ENCODE results near the gene MAPT. TPM values are rescaled to one million over a fixed set of nuclear protein-coding genes. Genes with fewer than 3 reads are reported as not detected.
A peak's percentile ranks its signal among the peaks of the same experiment; 100 is the strongest.

Gene MAPT
- total and polyA plus RNA-seq, 2 of the 13 experiments (the other 11 are each of a cell fraction or from before 2014, with no cell fraction given): 2.1 to 2.8 TPM

DNA sequence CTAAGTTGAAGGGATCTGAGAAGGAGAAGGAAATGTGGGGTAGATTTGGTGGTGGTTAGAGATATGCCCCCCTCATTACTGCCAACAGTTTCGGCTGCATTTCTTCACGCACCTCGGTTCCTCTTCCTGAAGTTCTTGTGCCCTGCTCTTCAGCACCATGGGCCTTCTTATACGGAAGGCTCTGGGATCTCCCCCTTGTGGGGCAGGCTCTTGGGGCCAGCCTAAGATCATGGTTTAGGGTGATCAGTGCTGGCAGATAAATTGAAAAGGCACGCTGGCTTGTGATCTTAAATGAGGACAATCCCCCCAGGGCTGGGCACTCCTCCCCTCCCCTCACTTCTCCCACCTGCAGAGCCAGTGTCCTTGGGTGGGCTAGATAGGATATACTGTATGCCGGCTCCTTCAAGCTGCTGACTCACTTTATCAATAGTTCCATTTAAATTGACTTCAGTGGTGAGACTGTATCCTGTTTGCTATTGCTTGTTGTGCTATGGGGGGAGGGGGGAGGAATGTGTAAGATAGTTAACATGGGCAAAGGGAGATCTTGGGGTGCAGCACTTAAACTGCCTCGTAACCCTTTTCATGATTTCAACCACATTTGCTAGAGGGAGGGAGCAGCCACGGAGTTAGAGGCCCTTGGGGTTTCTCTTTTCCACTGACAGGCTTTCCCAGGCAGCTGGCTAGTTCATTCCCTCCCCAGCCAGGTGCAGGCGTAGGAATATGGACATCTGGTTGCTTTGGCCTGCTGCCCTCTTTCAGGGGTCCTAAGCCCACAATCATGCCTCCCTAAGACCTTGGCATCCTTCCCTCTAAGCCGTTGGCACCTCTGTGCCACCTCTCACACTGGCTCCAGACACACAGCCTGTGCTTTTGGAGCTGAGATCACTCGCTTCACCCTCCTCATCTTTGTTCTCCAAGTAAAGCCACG lies 133.0 kb downstream of the MAPT start:
- BruUV-seq (replicated peaks): no TSS peak
- FAIRE-seq (no peak), ATAC-seq (no peak), DNase-seq (ENCODE audit: low spot score) (no peak)
- in situ Hi-C loops (cut with HindIII; ENCODE audit: extremely low pct_ligation_motif_present, low pct_unique_long_range_greater_than_20kb) (no loop called here), intact Hi-C loops (cut with micrococcal nuclease; ENCODE audit: unreplicated experiment) (no loop called here)
- WGBS (ENCODE audit: low lambda C conversion rate): 97% methylated on average over 12 of the region's 12 CpGs
- Histone ChIP-seq H3K4me1 (ENCODE audit: insufficient read depth, low read length) (no peaks in the 10 kb centered on the region), H3K4me2 (ENCODE audit: low read depth, low read length) (no peak overlapping the region), H3K27ac (ENCODE audit: extremely low read length, insufficient read depth, low read length) (no peak overlapping the region), H3K4me3 (replicated peaks in 1 of 3; ENCODE audit: insufficient read depth in 1 of 3, low read depth in 2 of 3, low read length in 3 of 3) (no peak overlapping the region), H3K36me3 (replicated peaks in 1 of 2; ENCODE audit: control insufficient read depth in 1 of 2, insufficient read depth in 2 of 2, low read length in 2 of 2) (peaks cover 28 to 52% of the 10 kb centered on the region in 2 experiments), H3K9ac (ENCODE audit: insufficient read depth, low read depth, low read length) (no peak overlapping the region), H3K79me2 (ENCODE audit: insufficient read depth, low read length) (no peaks in the 10 kb centered on the region), H4K20me1 (ENCODE audit: insufficient read depth, low read length) (no peaks in the 10 kb centered on the region), H3K27me3 (ENCODE audit: control insufficient read depth in 1 of 2, insufficient read depth in 2 of 2, low read length in 2 of 2) (no peaks in the 10 kb centered on the region), H2AFZ (ENCODE audit: low read length) (no peak overlapping the region), H3K9me3 (ENCODE audit: low read length) (no peaks in the 10 kb centered on the region)
- CTCF ChIA-PET (ENCODE audit: low intra/inter-chr PET ratio, low total read pairs): no interaction called here
- TF ChIP-seq POLR2A (IDR thresholded peaks at IDR 0.05; ENCODE audit: insufficient read depth in 1 of 2, low read depth in 2 of 2, low read length in 2 of 2) (peak in 1 of 2 experiments; percentile 14; a peak in 1 of 4 replicates), ZSCAN22 (CRISPR knock-in tag; IDR thresholded peaks at IDR 0.05) (no peak), REL (CRISPR knock-in tag; conservative IDR thresholded peaks at IDR 0.05) (no peak), NFE2L1 (CRISPR knock-in tag; IDR thresholded peaks at IDR 0.05; ENCODE audit: borderline replicate concordance) (no peak), RBM22 (optimal IDR thresholded peaks at IDR 0.05; ENCODE audit: low read length) (peak; percentile 92), POLR2G (IDR thresholded peaks at IDR 0.05; ENCODE audit: low read depth, low read length) (peak; percentile 39; the same call in 1 of the 2 replicates), PPARG (CRISPR knock-in tag; conservative IDR thresholded peaks at IDR 0.05) (no peak)
- POLR2A ChIA-PET: interaction anchor here (1.1 kb wide), 1 partner anchor 23 kb away, joined by 3 read pairs; no protein-coding TSS in a partner anchor

DNA sequence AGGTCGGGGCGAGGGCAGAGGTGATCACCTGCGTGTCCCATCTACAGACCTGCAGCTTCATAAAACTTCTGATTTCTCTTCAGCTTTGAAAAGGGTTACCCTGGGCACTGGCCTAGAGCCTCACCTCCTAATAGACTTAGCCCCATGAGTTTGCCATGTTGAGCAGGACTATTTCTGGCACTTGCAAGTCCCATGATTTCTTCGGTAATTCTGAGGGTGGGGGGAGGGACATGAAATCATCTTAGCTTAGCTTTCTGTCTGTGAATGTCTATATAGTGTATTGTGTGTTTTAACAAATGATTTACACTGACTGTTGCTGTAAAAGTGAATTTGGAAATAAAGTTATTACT lies 133.6 kb downstream of the MAPT start:
- Histone ChIP-seq H3K4me1 (ENCODE audit: insufficient read depth, low read length) (no peaks in the 10 kb centered on the region), H3K4me2 (ENCODE audit: low read depth, low read length) (no peak overlapping the region), H3K27me3 (ENCODE audit: control insufficient read depth in 1 of 2, insufficient read depth in 2 of 2, low read length in 2 of 2) (no peaks in the 10 kb centered on the region), H3K36me3 (replicated peaks in 1 of 2; ENCODE audit: control insufficient read depth in 1 of 2, insufficient read depth in 2 of 2, low read length in 2 of 2) (peaks cover 33 to 58% of the 10 kb centered on the region in 2 experiments), H3K79me2 (ENCODE audit: insufficient read depth, low read length) (no peaks in the 10 kb centered on the region), H3K4me3 (replicated peaks in 1 of 3; ENCODE audit: insufficient read depth in 1 of 3, low read depth in 2 of 3, low read length in 3 of 3) (no peak overlapping the region), H2AFZ (ENCODE audit: low read length) (no peak overlapping the region), H3K9me3 (ENCODE audit: low read length) (no peaks in the 10 kb centered on the region), H4K20me1 (ENCODE audit: insufficient read depth, low read length) (no peaks in the 10 kb centered on the region), H3K27ac (ENCODE audit: extremely low read length, insufficient read depth, low read length) (no peak overlapping the region), H3K9ac (ENCODE audit: insufficient read depth, low read depth, low read length) (no peak overlapping the region)
- in situ Hi-C loops (cut with HindIII; ENCODE audit: extremely low pct_ligation_motif_present, low pct_unique_long_range_greater_than_20kb): no loop called here
- no peak for FAIRE-seq
- WGBS (ENCODE audit: low lambda C conversion rate): 97% methylated on average over 4 of the region's 4 CpGs
- TF ChIP-seq ZMAT3 (CRISPR knock-in tag; conservative IDR thresholded peaks at IDR 0.05) (no peak), TMF1 (CRISPR knock-in tag; IDR thresholded peaks at IDR 0.05; ENCODE audit: low read depth) (no peak), RBM22 (optimal IDR thresholded peaks at IDR 0.05; ENCODE audit: low read length) (peak; percentile 11), NFKB2 (CRISPR knock-in tag; IDR thresholded peaks at IDR 0.05; ENCODE audit: borderline replicate concordance) (no peak)
- TF ChIP-seq, protein P1, sequence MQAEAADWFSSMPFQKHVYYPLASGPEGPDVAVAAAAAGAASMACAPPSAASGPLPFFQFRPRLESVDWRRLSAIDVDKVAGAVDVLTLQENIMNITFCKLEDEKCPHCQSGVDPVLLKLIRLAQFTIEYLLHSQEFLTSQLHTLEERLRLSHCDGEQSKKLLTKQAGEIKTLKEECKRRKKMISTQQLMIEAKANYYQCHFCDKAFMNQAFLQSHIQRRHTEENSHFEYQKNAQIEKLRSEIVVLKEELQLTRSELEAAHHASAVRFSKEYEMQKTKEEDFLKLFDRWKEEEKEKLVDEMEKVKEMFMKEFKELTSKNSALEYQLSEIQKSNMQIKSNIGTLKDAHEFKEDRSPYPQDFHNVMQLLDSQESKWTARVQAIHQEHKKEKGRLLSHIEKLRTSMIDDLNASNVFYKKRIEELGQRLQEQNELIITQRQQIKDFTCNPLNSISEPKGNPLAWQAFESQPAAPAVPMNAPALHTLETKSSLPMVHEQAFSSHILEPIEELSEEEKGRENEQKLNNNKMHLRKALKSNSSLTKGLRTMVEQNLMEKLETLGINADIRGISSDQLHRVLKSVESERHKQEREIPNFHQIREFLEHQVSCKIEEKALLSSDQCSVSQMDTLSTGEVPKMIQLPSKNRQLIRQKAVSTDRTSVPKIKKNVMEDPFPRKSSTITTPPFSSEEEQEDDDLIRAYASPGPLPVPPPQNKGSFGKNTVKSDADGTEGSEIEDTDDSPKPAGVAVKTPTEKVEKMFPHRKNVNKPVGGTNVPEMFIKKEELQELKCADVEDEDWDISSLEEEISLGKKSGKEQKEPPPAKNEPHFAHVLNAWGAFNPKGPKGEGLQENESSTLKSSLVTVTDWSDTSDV (CRISPR knock-in tag; IDR thresholded peaks at IDR 0.05): no peak
- TF ChIP-seq, protein P2, sequence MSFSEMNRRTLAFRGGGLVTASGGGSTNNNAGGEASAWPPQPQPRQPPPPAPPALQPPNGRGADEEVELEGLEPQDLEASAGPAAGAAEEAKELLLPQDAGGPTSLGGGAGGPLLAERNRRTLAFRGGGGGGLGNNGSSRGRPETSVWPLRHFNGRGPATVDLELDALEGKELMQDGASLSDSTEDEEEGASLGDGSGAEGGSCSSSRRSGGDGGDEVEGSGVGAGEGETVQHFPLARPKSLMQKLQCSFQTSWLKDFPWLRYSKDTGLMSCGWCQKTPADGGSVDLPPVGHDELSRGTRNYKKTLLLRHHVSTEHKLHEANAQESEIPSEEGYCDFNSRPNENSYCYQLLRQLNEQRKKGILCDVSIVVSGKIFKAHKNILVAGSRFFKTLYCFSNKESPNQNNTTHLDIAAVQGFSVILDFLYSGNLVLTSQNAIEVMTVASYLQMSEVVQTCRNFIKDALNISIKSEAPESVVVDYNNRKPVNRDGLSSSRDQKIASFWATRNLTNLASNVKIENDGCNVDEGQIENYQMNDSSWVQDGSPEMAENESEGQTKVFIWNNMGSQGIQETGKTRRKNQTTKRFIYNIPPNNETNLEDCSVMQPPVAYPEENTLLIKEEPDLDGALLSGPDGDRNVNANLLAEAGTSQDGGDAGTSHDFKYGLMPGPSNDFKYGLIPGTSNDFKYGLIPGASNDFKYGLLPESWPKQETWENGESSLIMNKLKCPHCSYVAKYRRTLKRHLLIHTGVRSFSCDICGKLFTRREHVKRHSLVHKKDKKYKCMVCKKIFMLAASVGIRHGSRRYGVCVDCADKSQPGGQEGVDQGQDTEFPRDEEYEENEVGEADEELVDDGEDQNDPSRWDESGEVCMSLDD (CRISPR knock-in tag; IDR thresholded peaks at IDR 0.05; ENCODE audit: borderline replicate concordance): no peak
- POLR2A ChIA-PET: interaction anchor here (1.1 kb wide), 1 partner anchor 24 kb away, joined by 3 read pairs; no protein-coding TSS in a partner anchor
- intact Hi-C loops (cut with micrococcal nuclease; ENCODE audit: unreplicated experiment): no loop called here
- no peak for ATAC-seq
- CTCF ChIA-PET (ENCODE audit: low intra/inter-chr PET ratio, low total read pairs): no interaction called here
- no TSS peak for BruUV-seq (replicated peaks)
- no peak for DNase-seq (ENCODE audit: low spot score)

Measured in HepG2 (cell line).